Gastroesophageal sphincter (tissue), 4 donors: ENCODE data around the gene RHBDD3. TPM values are rescaled to one million over a fixed set of nuclear protein-coding genes. Genes with fewer than 3 reads are reported as not detected.
"Not testable (repeated sequence)": the region's sequence is repeated elsewhere in the genome, so short reads cannot be mapped to it uniquely, and the experiment has no call there.

Experiments used
- ATAC-seq: fragments of 150-250 bp; one replicate; pipeline ENCODE4 v1.9.1; 2016; ENCODE audit warnings: mild to moderate bottlenecking, moderate library complexity
- H3K27ac ChIP-seq, 4 donors: fragments of 200-600 bp; sonication (generic) in 3 of 4; 1 replicate in 3 of 4; 2 replicates in 1 of 4; pipeline ENCODE4 v1.5.1; 2016 to 2019
- H3K27me3 ChIP-seq: fragments of 200-600 bp; sonication (generic); one replicate; pipeline ENCODE4 v1.5.1; 2019
- H3K36me3 ChIP-seq, 2 donors: fragments of 200-600 bp; sonication (generic); one replicate each; pipeline ENCODE4 v1.5.1; 2019; ENCODE audit warnings: control low read depth in 1 of 2
- H3K4me1 ChIP-seq, 3 donors: fragments of 200-600 bp; sonication (generic); 1 replicate in 2 of 3; 2 replicates in 1 of 3; pipeline ENCODE4 v1.5.1; 2016 to 2019; ENCODE audit warnings: control low read depth in 2 of 3
- H3K4me3 ChIP-seq, 2 donors: fragments of 200-600 bp; sonication (generic); one replicate each; pipeline ENCODE4 v1.5.1; 2019; ENCODE audit warnings: mild to moderate bottlenecking in 1 of 2, moderate library complexity in 1 of 2
- H3K9me3 ChIP-seq, 3 donors: fragments of 200-600 bp; sonication (generic); one replicate each; pipeline ENCODE4 v1.5.1; 2017 to 2019; ENCODE audit warnings: control low read depth in 2 of 3
- EP300 ChIP-seq: sonication (generic); formaldehyde crosslinking; IDR thresholded peaks from one replicate; pipeline ENCODE4 v1.6.1; 2017; ENCODE audit warnings: antibody characterized with exemption, mild to moderate bottlenecking
- POLR2A ChIP-seq, 2 donors: fragments of 450-650 bp; IDR thresholded peaks; one replicate each; pipeline ENCODE4 v1.6.1; 2017; ENCODE audit warnings: antibody characterized with exemption in 2 of 2, mild to moderate bottlenecking in 2 of 2, moderate library complexity in 1 of 2
- POLR2AphosphoS5 ChIP-seq: sonication (generic); formaldehyde crosslinking; IDR thresholded peaks from one replicate; pipeline ENCODE4 v1.6.1; 2017; ENCODE audit warnings: antibody characterized with exemption
- WGBS, 2 donors: methylation state at CpG; one replicate each; pipeline ENCODE4 v1.1.5; 2018; ENCODE audit warnings: low coverage in 1 of 2; 5-methylcytosine and 5-hydroxymethylcytosine counted together
- total RNA-seq, 4 donors: library from RNA; depleted of rRNA; stranded (reverse); fragments of >200 nt; gene quantifications; one replicate each; pipeline ENCODE4 v1.1.0, GENCODE V29; 2016
- TF ChIP-seq, protein P1 (sequence below), 4 experiments: fragments of 200-600 bp in 2 of 4; fragments of 450-650 bp in 2 of 4; sonication (generic) in 1 of 4; IDR thresholded peaks; one replicate each; pipeline ENCODE4 v1.5.1; 2017 to 2019; ENCODE audit warnings: antibody characterized with exemption in 4 of 4, mild to moderate bottlenecking in 2 of 4, moderate library complexity in 2 of 4

Gene RHBDD3
- total RNA-seq, 4 donors from 2014 or later, result 7.2 to 27.7 (median 19.6) TPM

DNA sequence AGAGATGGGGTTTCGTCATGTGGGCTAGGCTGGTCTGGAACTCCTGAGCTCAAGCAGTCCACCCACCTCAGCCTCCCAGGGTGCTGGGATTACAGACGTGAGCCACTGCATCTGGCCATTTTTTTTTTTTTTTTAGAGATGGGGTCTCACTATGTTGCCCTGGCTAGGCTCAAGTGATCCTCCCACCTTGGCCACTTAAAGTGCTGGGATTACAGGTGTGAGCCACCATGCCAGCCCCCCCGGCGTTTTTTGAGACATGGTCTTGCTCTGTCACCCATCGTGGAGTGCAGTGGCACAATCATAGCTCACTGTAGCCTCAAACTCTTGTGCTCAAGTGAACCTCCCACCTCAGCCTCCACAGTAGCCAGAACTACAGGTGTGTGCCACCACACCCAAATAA lies 16.5 kb downstream of the RHBDD3 start:
- no peaks in the 10 kb centered on the region for H3K36me3 ChIP-seq
- H3K27me3 ChIP-seq, result no peaks in the 10 kb centered on the region
- no peak for TF ChIP-seq POLR2A (IDR thresholded peaks at IDR 0.05)
- TF ChIP-seq POLR2AphosphoS5, result no peak
- no peak for TF ChIP-seq EP300
- TF ChIP-seq, protein P1, sequence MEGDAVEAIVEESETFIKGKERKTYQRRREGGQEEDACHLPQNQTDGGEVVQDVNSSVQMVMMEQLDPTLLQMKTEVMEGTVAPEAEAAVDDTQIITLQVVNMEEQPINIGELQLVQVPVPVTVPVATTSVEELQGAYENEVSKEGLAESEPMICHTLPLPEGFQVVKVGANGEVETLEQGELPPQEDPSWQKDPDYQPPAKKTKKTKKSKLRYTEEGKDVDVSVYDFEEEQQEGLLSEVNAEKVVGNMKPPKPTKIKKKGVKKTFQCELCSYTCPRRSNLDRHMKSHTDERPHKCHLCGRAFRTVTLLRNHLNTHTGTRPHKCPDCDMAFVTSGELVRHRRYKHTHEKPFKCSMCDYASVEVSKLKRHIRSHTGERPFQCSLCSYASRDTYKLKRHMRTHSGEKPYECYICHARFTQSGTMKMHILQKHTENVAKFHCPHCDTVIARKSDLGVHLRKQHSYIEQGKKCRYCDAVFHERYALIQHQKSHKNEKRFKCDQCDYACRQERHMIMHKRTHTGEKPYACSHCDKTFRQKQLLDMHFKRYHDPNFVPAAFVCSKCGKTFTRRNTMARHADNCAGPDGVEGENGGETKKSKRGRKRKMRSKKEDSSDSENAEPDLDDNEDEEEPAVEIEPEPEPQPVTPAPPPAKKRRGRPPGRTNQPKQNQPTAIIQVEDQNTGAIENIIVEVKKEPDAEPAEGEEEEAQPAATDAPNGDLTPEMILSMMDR (IDR thresholded peaks at IDR 0.05), result no peak
- H3K4me1 ChIP-seq, result no peaks in the 10 kb centered on the region
- WGBS, 2 donors, result 93 to 100% methylated on average over 3 to 5 of the region's 5 CpGs
- no peak overlapping the region for H3K4me3 ChIP-seq
- H3K9me3 ChIP-seq, result no peaks in the 10 kb centered on the region
- H3K27ac ChIP-seq, result no peak overlapping the region
- no peak for ATAC-seq

DNA sequence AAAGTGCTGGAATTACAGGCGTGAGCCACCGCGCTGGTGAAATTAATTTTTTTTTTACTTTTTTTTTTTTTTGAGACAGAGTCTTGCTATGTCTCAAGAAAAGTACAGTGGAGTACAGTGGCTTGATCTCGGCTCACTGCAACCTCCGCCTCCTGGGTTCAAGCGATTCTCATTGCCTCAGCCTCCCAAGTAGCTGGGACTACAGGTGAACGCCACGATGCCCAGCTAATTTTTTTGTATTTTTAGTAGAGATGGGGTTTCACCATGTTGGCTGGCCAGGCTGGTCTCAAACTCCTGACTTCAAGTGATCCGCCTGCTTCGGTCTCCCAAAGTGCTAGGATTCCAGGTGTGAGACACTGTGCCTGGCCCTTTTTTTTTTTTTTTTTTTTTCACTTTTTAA lies 19.9 kb downstream of the RHBDD3 start:
- H3K27ac ChIP-seq, H3K4me1 ChIP-seq, H3K9me3 ChIP-seq, ATAC-seq, H3K4me3 ChIP-seq, H3K36me3 ChIP-seq, H3K27me3 ChIP-seq: not testable (repeated sequence)
- WGBS, 2 donors, result 85 to 95% methylated on average over 4 to 8 of the region's 10 CpGs

DNA sequence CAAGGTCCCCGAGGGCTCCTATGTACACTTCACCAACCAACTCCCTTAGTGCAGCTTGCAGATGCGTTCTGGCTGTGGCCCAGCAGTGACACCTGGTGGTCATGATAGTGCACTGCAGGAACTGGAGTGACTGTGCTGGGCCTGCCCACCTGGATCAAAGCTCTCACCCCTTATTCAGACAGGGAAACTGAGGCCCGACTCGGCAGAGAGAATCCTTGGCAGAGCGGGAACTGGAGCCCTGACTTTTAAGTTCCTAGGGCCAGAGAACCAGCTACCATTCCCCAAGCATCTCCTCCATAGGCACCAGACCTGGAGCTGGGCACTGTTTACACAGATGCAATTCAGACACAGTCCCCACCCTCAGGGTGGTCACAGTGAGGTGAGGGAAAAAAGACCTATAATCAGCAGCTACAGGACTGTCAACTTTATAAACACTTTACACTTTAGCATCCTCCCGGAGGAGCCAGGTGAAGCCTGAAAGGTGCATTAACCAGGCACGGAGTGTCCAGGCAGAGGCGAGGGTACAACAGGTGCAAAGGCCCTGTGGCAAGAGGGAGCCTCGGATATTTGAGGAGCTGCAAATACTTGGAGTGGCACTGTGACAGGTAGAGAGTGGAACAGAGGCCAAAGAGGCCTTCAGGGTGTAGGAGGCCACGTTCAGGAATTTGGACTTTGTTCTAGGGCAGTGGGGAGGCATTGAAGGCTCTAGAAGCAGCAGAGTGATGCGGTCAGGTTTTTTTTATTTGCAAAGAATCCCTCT lies 22.0 kb downstream of the RHBDD3 start:
- no peaks in the 10 kb centered on the region for H3K36me3 ChIP-seq
- no peak for TF ChIP-seq EP300
- no peak for TF ChIP-seq POLR2A (IDR thresholded peaks at IDR 0.05)
- TF ChIP-seq POLR2AphosphoS5, result peak; percentile 12
- TF ChIP-seq, protein P1 (IDR thresholded peaks at IDR 0.05), result peak; percentile 86 to 95 (median 94)
- peaks cover 0 to 4% (median 0%) of the 10 kb centered on the region in 3 donors for H3K4me1 ChIP-seq
- H3K4me3 ChIP-seq, result no peak overlapping the region
- H3K9me3 ChIP-seq, result peaks cover 0 to 14% (median 0%) of the 10 kb centered on the region in 3 donors
- 57 to 69% methylated on average over 4 to 8 of the region's 11 CpGs for WGBS, 2 donors
- H3K27ac ChIP-seq, result no peak overlapping the region
- H3K27me3 ChIP-seq, result no peaks in the 10 kb centered on the region
- peak; percentile 81 for ATAC-seq

- TF ChIP-seq POLR2A (IDR thresholded peaks at IDR 0.05), result no peak
- TF ChIP-seq POLR2AphosphoS5, result no peak
- TF ChIP-seq, protein P1 (IDR thresholded peaks at IDR 0.05), result no peak
- TF ChIP-seq EP300, result no peak
- peak; percentile 31 for ATAC-seq
- H3K9me3 ChIP-seq, result peaks cover 0 to 14% (median 0%) of the 10 kb centered on the region in 3 donors
- H3K27ac ChIP-seq, result no peak overlapping the region
- no peaks in the 10 kb centered on the region for H3K27me3 ChIP-seq
- no peaks in the 10 kb centered on the region for H3K36me3 ChIP-seq
- WGBS, 2 donors, result 45 to 59% methylated on average over 3 of the region's 7 CpGs
- H3K4me3 ChIP-seq, result no peak overlapping the region
- H3K4me1 ChIP-seq, result peaks cover 0 to 4% (median 0%) of the 10 kb centered on the region in 3 donors
Observed at GRCh38 chr22:29244785-29245625, 22.8 kb downstream of the RHBDD3 start.

DNA sequence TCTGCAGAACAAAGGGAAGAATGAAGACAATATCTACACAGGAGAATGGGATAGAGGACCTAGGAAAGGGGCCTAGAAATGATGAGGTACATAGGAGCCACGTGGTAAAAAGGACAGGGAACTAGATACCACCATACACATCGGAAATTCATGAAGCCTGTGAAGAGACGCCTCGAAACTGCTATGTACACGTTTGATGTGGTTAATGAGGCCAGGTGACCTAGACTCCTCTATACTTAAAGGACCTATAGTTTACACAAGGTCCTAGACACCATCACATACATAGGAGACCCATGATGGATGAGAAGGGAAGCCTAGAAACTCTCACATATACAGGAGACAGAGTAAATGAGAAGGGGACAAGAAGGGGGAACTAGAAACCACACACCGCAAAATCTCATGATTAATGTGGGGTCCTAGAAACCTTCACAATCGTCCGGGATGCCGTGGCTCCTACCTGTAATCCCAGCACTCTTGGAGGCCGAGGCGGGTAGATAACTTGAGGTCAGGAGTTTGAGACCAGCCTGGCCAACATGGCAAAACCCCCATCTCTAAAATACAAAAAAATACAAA lies 23.8 kb downstream of the RHBDD3 start:
- no peak for TF ChIP-seq POLR2A (IDR thresholded peaks at IDR 0.05)
- no peak for TF ChIP-seq EP300
- no peak for TF ChIP-seq POLR2AphosphoS5
- TF ChIP-seq, protein P1 (IDR thresholded peaks at IDR 0.05), result no peak
- WGBS, 2 donors, result 81 to 90% methylated on average over 5 to 10 of the region's 11 CpGs
- no peak overlapping the region for H3K27ac ChIP-seq

DNA sequence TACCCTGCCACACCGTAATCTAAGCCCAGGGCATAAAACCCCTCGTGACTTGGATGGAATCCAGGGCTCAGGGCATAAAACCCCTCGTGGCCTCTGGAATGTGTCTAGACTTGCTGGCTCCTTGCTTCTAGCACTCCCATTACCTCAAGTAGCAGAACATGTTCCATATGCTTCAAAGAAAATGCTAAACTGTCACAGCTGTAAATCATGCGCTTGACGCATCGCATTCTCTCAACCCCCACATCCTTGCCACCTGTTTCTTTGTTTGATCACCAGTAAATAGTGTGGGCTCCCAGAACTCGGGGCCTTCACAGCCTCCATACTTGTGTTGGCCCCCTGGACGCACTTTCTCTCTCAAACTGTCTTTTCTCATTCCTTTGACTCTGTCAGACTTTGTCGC lies 27.3 kb downstream of the RHBDD3 start:
- not testable (repeated sequence) for ATAC-seq, H3K27ac ChIP-seq, H3K36me3 ChIP-seq, H3K27me3 ChIP-seq, H3K4me1 ChIP-seq, H3K4me3 ChIP-seq
- WGBS, 2 donors, result 79 to 81% methylated on average over 8 to 9 of the region's 9 CpGs
- peaks cover 0 to 20% (median 0%) of the 10 kb centered on the region in 3 donors for H3K9me3 ChIP-seq

More for the DNA sequence above, 23.8 kb downstream of the RHBDD3 start:
- Histone ChIP-seq H3K27me3 (no peaks in the 10 kb centered on the region), H3K4me3 (no peak overlapping the region), H3K4me1 (peaks cover 0 to 4% (median 0%) of the 10 kb centered on the region in 3 donors), H3K9me3 (peaks cover 0 to 20% (median 0%) of the 10 kb centered on the region in 3 donors), H3K36me3 (no peaks in the 10 kb centered on the region)
- ATAC-seq, result no peak
